ENCODE results near the gene OPN3. TPM values are rescaled to one million over a fixed set of nuclear protein-coding genes. Genes with fewer than 3 reads are reported as not detected.
A peak's percentile ranks its signal among the peaks of the same experiment; 100 is the strongest.

The OPN3 gene
- total and polyA plus RNA-seq, 9 of the 15 experiments (the other 6 are each of a cell fraction or from before 2014, with no cell fraction given), result 4.2 to 34.6 (median 17.0) TPM

DNA sequence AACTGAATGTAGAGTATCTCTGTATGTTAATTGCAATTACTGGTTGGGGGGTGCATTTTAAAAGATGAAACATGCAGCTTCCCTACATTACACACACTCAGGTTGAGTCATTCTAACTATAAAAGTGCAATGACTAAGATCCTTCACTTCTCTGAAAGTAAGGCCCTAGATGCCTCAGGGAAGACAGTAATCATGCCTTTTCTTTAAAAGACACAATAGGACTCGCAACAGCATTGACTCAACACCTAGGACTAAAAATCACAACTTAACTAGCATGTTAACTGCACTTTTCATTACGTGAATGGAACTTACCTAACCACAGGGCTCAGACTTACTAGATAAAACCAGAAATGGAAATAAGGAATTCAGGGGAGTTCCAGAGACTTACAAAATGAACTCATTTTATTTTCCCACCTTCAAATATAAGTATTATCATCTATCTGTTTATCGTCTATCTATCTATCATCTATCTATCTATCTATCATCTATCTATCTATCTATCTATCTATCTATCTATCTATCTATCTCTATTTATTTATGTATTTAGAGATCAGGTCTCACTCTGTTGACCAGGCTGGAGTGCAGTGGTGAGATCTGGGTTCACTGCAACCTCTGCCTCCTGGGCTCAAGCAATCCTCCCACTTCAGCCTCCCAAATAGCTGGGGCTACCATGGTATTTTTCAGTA, 47.8 kb downstream of the OPN3 start (continued):
- TF ChIP-seq ESRRA (IDR thresholded peaks at IDR 0.05; ENCODE audit: borderline replicate concordance, low read depth) (no peak), ZBTB17 (CRISPR knock-in tag; IDR thresholded peaks at IDR 0.05) (no peak), JUN (IDR thresholded peaks at IDR 0.05; ENCODE audit: borderline replicate concordance, low read depth, low read length) (peak; percentile 70; the same call in 1 of the 2 replicates), JUN (CRISPR knock-in tag; IDR thresholded peaks at IDR 0.05; ENCODE audit: borderline replicate concordance) (no peak), POLR2AphosphoS5 (IDR thresholded peaks at IDR 0.05; ENCODE audit: control insufficient read depth, insufficient read depth, low read depth, low read length) (no peak), POLR2H (tag; IDR thresholded peaks at IDR 0.05; ENCODE audit: low read depth) (no peak)
- TF ChIP-seq, protein P1, sequence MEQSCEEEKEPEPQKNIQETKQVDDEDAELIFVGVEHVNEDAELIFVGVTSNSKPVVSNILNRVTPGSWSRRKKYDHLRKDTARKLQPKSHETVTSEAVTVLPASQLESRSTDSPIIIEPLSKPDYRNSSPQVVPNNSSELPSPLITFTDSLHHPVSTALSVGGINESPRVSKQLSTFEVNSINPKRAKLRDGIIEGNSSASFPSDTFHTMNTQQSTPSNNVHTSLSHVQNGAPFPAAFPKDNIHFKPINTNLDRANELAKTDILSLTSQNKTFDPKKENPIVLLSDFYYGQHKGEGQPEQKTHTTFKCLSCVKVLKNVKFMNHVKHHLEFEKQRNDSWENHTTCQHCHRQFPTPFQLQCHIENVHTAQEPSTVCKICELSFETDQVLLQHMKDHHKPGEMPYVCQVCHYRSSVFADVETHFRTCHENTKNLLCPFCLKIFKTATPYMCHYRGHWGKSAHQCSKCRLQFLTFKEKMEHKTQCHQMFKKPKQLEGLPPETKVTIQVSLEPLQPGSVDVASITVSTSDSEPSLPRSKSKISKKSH (CRISPR knock-in tag; IDR thresholded peaks at IDR 0.05), result no peak

DNA sequence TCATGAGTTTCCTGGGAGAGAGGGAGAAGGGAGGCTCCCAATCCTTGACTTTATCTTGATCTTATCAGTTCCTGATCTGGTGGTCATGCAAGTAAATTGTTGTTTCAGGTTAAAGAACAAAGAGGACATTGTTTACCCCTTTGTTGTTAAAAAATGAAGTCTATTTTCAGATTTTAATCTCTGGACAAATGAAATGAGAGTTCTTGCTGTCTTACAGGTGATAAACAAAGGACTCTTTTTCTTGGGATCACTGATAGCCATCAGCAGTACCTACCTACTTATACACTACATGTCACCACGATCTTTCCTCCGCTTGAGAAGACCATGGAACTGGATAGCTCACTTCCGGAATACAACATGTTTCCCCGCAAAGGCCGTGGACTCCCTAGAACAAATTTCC, 48.4 kb downstream of the OPN3 start:
- no peak overlapping the region for H3K27ac ChIP-seq (ENCODE audit: extremely low read depth, low read depth, low read length)
- H3K9me3 ChIP-seq (replicated peaks; ENCODE audit: control insufficient read depth, insufficient read depth, low read depth, low read length), result no peaks in the 10 kb centered on the region
- POLR2A ChIA-PET, result no interaction called here
- H3K9ac ChIP-seq (ENCODE audit: insufficient read depth in 1 of 2, low read depth in 2 of 2, low read length in 2 of 2), result no peak overlapping the region
- H4K20me1 ChIP-seq (replicated peaks; ENCODE audit: control insufficient read depth, insufficient read depth, low read length), result no peaks in the 10 kb centered on the region
- BruUV-seq (replicated peaks), result no TSS peak
- intact Hi-C loops (cut with micrococcal nuclease), result loop anchor here (10.0 kb wide), 1 partner anchor 707 kb away; no protein-coding TSS in a partner anchor
- WGBS (ENCODE audit: insufficient coverage, low coverage, missing lambda C conversion rate), result 71% methylated on average over 5 of the region's 5 CpGs
- H2AFZ ChIP-seq (ENCODE audit: low read depth, low read length), result no peak overlapping the region
- no peak overlapping the region for H3K4me2 ChIP-seq (ENCODE audit: insufficient read depth, low read length)
- H3K79me2 ChIP-seq (ENCODE audit: control insufficient read depth, insufficient read depth, low read length), result no peaks in the 10 kb centered on the region
- ATAC-seq (no peak), DNase-seq (ENCODE audit: extremely low read depth in 1 of 4, low spot score in 3 of 4) (peak in 1 of 4 experiments; percentile 4), FAIRE-seq (no peak)
- H3K36me3 ChIP-seq (ENCODE audit: control insufficient read depth, insufficient read depth, low read length), result peaks cover 7% of the 10 kb centered on the region; the same call in 1 of the 3 replicates
- in situ Hi-C loops (cut with MboI), result loop anchor here (5.0 kb wide), 1 partner anchor 39 kb away; no protein-coding TSS in a partner anchor
- peaks cover 2 to 6% of the 10 kb centered on the region in 2 experiments; a peak in 4 of 5 replicates for H3K4me1 ChIP-seq (replicated peaks in 1 of 2; ENCODE audit: control insufficient read depth in 2 of 2, insufficient read depth in 2 of 2, low read length in 2 of 2)
- no peak overlapping the region for H3K4me3 ChIP-seq
- no peaks in the 10 kb centered on the region for H3K9me1 ChIP-seq (ENCODE audit: control insufficient read depth, insufficient read depth, low read length)
- H3K27me3 ChIP-seq (ENCODE audit: control insufficient read depth in 2 of 2, insufficient read depth in 2 of 2, low read length in 2 of 2), result no peaks in the 10 kb centered on the region
- CTCF ChIA-PET (ENCODE audit: low intra/inter-chr PET ratio), result interaction anchor here (0.8 kb wide), 1 partner anchor 18 kb away, joined by 4 read pairs; no protein-coding TSS in a partner anchor
- TF ChIP-seq, protein P2, sequence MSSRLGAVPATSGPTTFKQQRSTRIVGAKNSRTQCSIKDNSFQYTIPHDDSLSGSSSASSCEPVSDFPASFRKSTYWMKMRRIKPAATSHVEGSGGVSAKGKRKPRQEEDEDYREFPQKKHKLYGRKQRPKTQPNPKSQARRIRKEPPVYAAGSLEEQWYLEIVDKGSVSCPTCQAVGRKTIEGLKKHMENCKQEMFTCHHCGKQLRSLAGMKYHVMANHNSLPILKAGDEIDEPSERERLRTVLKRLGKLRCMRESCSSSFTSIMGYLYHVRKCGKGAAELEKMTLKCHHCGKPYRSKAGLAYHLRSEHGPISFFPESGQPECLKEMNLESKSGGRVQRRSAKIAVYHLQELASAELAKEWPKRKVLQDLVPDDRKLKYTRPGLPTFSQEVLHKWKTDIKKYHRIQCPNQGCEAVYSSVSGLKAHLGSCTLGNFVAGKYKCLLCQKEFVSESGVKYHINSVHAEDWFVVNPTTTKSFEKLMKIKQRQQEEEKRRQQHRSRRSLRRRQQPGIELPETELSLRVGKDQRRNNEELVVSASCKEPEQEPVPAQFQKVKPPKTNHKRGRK (tag; IDR thresholded peaks at IDR 0.05), result no peak
- no peak for TF ChIP-seq CREB1 (IDR thresholded peaks at IDR 0.05)
- TF ChIP-seq CREB1 (CRISPR knock-in tag; IDR thresholded peaks at IDR 0.05), result no peak
- TF ChIP-seq ETV6 (IDR thresholded peaks at IDR 0.05; ENCODE audit: borderline replicate concordance in 1 of 2, low read depth in 2 of 2, low read length in 1 of 2), result no peak
- no peak for TF ChIP-seq ETV6 (CRISPR knock-in tag; IDR thresholded peaks at IDR 0.05; ENCODE audit: borderline replicate concordance)
- TF ChIP-seq SAFB2 (IDR thresholded peaks at IDR 0.05; ENCODE audit: borderline replicate concordance, low read depth, low read length, severe bottlenecking), result no peak
- TF ChIP-seq ZNF707 (CRISPR knock-in tag; conservative IDR thresholded peaks at IDR 0.05), result no peak
- TF ChIP-seq ZNF696 (CRISPR knock-in tag; conservative IDR thresholded peaks at IDR 0.05), result no peak
- no peak for TF ChIP-seq PTTG1 (tag; IDR thresholded peaks at IDR 0.05; ENCODE audit: low read depth)
- no peak for TF ChIP-seq ZBTB17 (CRISPR knock-in tag; IDR thresholded peaks at IDR 0.05)
